Upper lobe of right lung (tissue), 1 donor: ENCODE results near the gene HTD2. TPM values are rescaled to one million over a fixed set of nuclear protein-coding genes. Genes with fewer than 3 reads are reported as not detected.

Source experiments
- ATAC-seq: fragments of 200-7000 bp; cut with Tn5 transposase; one replicate; pipeline ENCODE4 v1.9.1; 2020; ENCODE audit warnings: mild to moderate bottlenecking, moderate library complexity
- DNase-seq: peaks from one replicate; pipeline ENCODE4 v3.0.0-alpha.2; 2020
- H3K27ac ChIP-seq: fragments of 200-600 bp; one replicate; pipeline ENCODE4 v1.8.0; 2022
- H3K27me3 ChIP-seq: fragments of 200-600 bp; one replicate; pipeline ENCODE4 v1.8.0; 2022; ENCODE audit warnings: mild to moderate bottlenecking
- H3K36me3 ChIP-seq: fragments of 200-600 bp; one replicate; pipeline ENCODE4 v1.8.0; 2022
- H3K4me1 ChIP-seq: fragments of 200-600 bp; one replicate; pipeline ENCODE4 v1.8.0; 2022
- H3K4me3 ChIP-seq: fragments of 200-600 bp; one replicate; pipeline ENCODE4 v1.8.0; 2022; ENCODE audit warnings: mild to moderate bottlenecking
- H3K9me3 ChIP-seq: fragments of 200-600 bp; one replicate; pipeline ENCODE4 v1.8.0; 2022
- intact Hi-C: fragments of 100-400 bp; cut with DNase I; formaldehyde crosslinking; loops from one replicate; pipeline ENCODE4 v1.11.0; 2022
- total RNA-seq: library from RNA; stranded (reverse); fragmentation: NEBNext Ultra II Directional; extraction: Animal tissue kit (Norgen Biotek cat#: 25700); gene quantifications from one replicate; pipeline ENCODE4 v1.2.1, GENCODE V29; 2021
- TF ChIP-seq, protein P1 (sequence below): fragments of 200-600 bp; IDR thresholded peaks from one replicate; pipeline ENCODE4 v1.8.0; 2022; ENCODE audit warnings: antibody characterized with exemption
- donor health status: DM: no; HTN: yes; CAD: no; lungs with severe emphysema.

Gene HTD2
- total RNA-seq, 1 donor from 2014 or later, result 6.2 TPM

DNA sequence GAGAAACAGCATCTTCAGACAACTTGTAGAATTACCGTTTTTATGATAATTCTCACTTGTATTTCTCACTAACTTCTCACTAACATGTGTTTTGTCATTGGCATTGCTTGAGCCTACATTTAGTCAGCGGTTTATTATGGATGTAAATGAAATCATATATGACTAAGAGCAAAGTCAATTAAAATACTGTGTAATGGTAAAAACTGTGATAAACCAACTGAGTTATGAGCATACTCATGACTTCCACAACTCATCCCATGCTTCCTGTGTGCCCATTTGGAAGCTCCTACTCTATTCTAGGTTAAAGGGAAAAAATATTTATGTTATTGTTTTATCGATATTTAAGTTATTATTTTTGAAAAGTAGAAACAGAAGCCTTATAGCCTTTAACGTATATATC is 39.1 kb downstream of the HTD2 start:
- TF ChIP-seq, protein P1, sequence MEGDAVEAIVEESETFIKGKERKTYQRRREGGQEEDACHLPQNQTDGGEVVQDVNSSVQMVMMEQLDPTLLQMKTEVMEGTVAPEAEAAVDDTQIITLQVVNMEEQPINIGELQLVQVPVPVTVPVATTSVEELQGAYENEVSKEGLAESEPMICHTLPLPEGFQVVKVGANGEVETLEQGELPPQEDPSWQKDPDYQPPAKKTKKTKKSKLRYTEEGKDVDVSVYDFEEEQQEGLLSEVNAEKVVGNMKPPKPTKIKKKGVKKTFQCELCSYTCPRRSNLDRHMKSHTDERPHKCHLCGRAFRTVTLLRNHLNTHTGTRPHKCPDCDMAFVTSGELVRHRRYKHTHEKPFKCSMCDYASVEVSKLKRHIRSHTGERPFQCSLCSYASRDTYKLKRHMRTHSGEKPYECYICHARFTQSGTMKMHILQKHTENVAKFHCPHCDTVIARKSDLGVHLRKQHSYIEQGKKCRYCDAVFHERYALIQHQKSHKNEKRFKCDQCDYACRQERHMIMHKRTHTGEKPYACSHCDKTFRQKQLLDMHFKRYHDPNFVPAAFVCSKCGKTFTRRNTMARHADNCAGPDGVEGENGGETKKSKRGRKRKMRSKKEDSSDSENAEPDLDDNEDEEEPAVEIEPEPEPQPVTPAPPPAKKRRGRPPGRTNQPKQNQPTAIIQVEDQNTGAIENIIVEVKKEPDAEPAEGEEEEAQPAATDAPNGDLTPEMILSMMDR, result no peak
- Histone ChIP-seq H3K27me3 (no peaks in the 10 kb centered on the region), H3K4me3 (no peak overlapping the region), H3K9me3 (no peaks in the 10 kb centered on the region), H3K36me3 (peaks cover 9% of the 10 kb centered on the region), H3K4me1 (peaks cover 4% of the 10 kb centered on the region), H3K27ac (no peak overlapping the region)
- no peak for DNase-seq
- no peak for ATAC-seq
- intact Hi-C loops, result no loop called here

DNA sequence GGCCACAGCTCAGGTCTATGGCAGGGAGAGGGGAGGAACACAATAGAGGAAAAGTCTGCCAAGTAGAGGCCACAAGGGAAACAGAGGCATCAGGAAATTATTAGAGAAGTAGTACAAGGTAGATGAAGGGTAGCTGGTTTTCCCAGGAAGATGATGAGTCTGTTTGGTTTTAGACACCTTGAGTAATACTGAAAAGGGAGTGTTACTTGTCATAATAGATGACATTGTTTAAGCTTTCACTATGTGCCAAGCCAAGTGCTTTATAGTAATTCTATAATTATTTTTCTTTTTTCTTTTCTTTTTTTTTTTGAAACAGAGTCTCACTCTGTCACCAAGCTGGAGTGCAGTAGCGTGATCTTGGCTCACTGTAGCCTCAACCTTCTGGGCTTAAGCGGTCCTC is 40.0 kb downstream of the HTD2 start:
- Histone ChIP-seq H3K4me1 (peaks cover 7% of the 10 kb centered on the region), H3K27me3 (no peaks in the 10 kb centered on the region), H3K4me3 (no peak overlapping the region), H3K36me3 (peaks cover 9% of the 10 kb centered on the region), H3K27ac (no peak overlapping the region), H3K9me3 (no peaks in the 10 kb centered on the region)
- intact Hi-C loops, result no loop called here
- no peak for ATAC-seq
- DNase-seq, result no peak
- TF ChIP-seq, protein P1, result no peak

DNA sequence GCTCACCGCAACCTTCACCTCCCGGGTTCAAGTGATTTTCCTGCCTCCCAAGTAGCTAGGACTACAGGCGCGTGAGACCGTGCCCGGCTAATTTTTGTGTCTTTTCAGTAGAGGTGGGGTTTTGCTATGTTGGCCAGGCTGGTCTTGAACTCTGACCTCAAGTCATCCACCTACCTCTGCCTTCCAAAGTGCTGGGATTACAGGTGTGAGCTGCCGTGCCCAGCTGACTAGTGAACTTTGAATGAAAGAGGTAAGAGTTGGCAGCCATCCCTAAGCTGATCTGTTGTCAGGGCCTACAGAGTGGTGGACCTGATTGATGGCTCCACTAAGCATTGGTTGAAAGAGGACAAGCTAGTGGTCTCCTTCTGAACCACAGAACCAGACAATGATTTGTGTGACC is 41.7 kb downstream of the HTD2 start:
- no peak overlapping the region for H3K27ac ChIP-seq

DNA sequence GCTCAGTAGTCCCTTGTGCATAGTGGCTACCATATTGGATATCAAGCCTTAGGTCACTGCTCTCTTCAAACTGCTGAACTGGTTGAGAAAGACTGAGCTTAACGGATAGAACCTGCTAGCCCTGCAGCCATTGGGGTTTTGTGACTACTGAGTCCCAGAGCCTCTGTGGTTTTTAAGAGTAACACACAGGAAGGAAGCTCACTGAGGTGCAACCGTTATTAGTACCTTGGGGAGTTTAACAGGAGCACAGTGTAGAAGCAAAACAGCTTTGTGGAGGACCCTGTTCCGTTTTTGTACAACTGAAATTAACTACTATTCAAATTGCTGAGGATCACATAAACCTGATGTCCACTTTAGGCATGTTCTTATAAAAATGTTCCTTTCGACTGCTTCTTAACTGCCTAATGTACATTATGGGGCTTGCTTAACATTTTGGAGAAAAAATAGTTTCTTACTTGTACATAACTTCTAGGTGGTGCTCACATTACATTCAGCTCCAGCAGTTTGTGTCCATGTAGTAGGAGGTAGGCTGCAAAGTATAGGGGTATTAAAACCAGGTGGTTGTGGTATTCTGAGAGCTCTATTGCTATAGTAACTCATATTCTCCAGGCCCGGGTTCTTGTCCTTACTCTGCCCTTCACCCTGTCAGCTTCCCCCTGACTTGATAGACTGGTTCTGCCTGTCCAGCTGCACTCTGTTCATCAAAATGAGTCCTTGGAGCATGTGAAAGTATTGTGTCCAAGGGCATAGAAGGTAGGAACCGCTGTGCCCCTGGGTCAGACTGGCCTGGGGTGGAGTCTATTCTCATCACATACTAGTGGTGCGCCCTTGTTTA is 43.7 kb downstream of the HTD2 start:
- Histone ChIP-seq H3K9me3 (no peaks in the 10 kb centered on the region), H3K36me3 (peaks cover 9% of the 10 kb centered on the region), H3K4me1 (peaks cover 7% of the 10 kb centered on the region), H3K27me3 (no peaks in the 10 kb centered on the region), H3K4me3 (no peak overlapping the region), H3K27ac (no peak overlapping the region)
- DNase-seq, result no peak
- peak; percentile 61 for ATAC-seq
- intact Hi-C loops, result no loop called here
- TF ChIP-seq, protein P1, result no peak

More for the DNA sequence above, 41.7 kb downstream of the HTD2 start:
- TF ChIP-seq, protein P1, result no peak
- Histone ChIP-seq H3K36me3 (peaks cover 9% of the 10 kb centered on the region), H3K4me1 (peaks cover 7% of the 10 kb centered on the region), H3K27me3 (no peaks in the 10 kb centered on the region), H3K9me3 (no peaks in the 10 kb centered on the region), H3K4me3 (no peak overlapping the region)
- intact Hi-C loops, result no loop called here
- ATAC-seq, result no peak
- DNase-seq, result no peak

DNA sequence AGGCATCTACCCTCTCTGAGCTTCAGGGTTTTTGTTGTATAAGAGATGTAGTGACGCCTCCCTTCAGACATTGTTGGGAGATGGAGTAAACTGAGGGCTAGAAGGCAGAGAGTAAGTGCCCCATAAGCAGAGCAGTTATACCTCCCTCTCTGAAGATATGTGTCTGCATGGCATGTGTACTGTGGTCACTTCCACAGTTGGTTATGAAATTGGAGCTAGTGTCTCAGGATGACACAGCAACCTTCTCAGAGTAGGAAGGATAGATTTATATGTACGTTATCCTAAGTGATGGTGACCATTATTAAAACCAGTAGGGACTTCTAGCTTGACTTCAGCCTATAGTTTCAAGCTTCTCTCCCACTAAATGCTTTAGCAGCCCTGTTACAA is 44.3 kb downstream of the HTD2 start:
- intact Hi-C loops, result no loop called here
- TF ChIP-seq, protein P1, result no peak
- DNase-seq (no peak), ATAC-seq (peak; percentile 82)
- H3K27me3 ChIP-seq, result no peaks in the 10 kb centered on the region
- peaks cover 9% of the 10 kb centered on the region for H3K36me3 ChIP-seq
- no peaks in the 10 kb centered on the region for H3K9me3 ChIP-seq
- no peak overlapping the region for H3K27ac ChIP-seq
- H3K4me1 ChIP-seq, result peaks cover 9% of the 10 kb centered on the region
- H3K4me3 ChIP-seq, result no peak overlapping the region
